HK-2 (cell line): ENCODE data around the gene BROX.
"Not testable (repeated sequence)": the region's sequence is repeated elsewhere in the genome, so short reads cannot be mapped to it uniquely, and the experiment has no call there.

ENCODE experiments used
- DNase-seq: peaks from one replicate; pipeline ENCODE4 v3.0.0-alpha.2; 2018; ENCODE audit not compliant: unreplicated experiment

Gene BROX

GRCh38 chr1:222712253-222713090 lies at the start of gene BROX, which contains the start of gene AIDA:
Gene BROX (plus strand): TSS chr1:222712564. CDS start chr1:222715700, 3,136 bp downstream.
Gene AIDA (minus strand): TSS chr1:222712491. CDS start chr1:222712317, 174 bp downstream.
- peak; percentile 98 for DNase-seq

GRCh38 chr1:222663431-222663934 lies 48.9 kb upstream of the BROX start:
- no peak for DNase-seq

GRCh38 chr1:222665964-222666363 lies 46.4 kb upstream of the BROX start:
- no peak for DNase-seq

- not testable (repeated sequence) for DNase-seq
Observed at GRCh38 chr1:222668184-222668583, 44.2 kb upstream of the BROX start.

GRCh38 chr1:222669107-222669506 lies 43.3 kb upstream of the BROX start:
- not testable (repeated sequence) for DNase-seq

GRCh38 chr1:222670110-222670509 lies 42.3 kb upstream of the BROX start:
- DNase-seq = no peak

- no peak for DNase-seq
Observed at GRCh38 chr1:222680080-222680479, 32.3 kb upstream of the BROX start.

- no peak for DNase-seq
Observed at GRCh38 chr1:222691016-222691415, 21.3 kb upstream of the BROX start.

GRCh38 chr1:222694927-222695326 lies 17.4 kb upstream of the BROX start:
- DNase-seq = no peak

GRCh38 chr1:222696741-222697140 lies 15.6 kb upstream of the BROX start:
- DNase-seq = no peak

GRCh38 chr1:222697203-222697602 lies 15.2 kb upstream of the BROX start:
- no peak for DNase-seq

- DNase-seq = no peak
Observed at GRCh38 chr1:222697826-222698225, 14.5 kb upstream of the BROX start.

- no peak for DNase-seq
Observed at GRCh38 chr1:222702210-222702609, 10.2 kb upstream of the BROX start.

GRCh38 chr1:222704260-222704659 lies 8.1 kb upstream of the BROX start:
- DNase-seq = no peak

- DNase-seq = no peak
Observed at GRCh38 chr1:222706815-222707214, 5.5 kb upstream of the BROX start.

GRCh38 chr1:222709700-222710153 lies 2.6 kb upstream of the BROX start:
- DNase-seq = no peak

GRCh38 chr1:222711319-222712252 lies 778 bp upstream of the BROX start:
- DNase-seq = peak; percentile 65

- DNase-seq = peak; percentile 94
Observed at GRCh38 chr1:222713091-222713961, 962 bp downstream of the BROX start.

GRCh38 chr1:222716393-222716792 lies 4.0 kb downstream of the BROX start:
- DNase-seq = no peak

- DNase-seq = no peak
Observed at GRCh38 chr1:222728746-222729145, 16.4 kb downstream of the BROX start.

- no peak for DNase-seq
Observed at GRCh38 chr1:222730866-222731265, 18.5 kb downstream of the BROX start.
